ENCODE results near the gene SCAF4. TPM values are rescaled to one million over a fixed set of nuclear protein-coding genes. Genes with fewer than 3 reads are reported as not detected.

The SCAF4 gene
- polyA plus RNA-seq, 1 of the 3 experiments (the other 2 are of a cell fraction): 8.5 TPM

DNA sequence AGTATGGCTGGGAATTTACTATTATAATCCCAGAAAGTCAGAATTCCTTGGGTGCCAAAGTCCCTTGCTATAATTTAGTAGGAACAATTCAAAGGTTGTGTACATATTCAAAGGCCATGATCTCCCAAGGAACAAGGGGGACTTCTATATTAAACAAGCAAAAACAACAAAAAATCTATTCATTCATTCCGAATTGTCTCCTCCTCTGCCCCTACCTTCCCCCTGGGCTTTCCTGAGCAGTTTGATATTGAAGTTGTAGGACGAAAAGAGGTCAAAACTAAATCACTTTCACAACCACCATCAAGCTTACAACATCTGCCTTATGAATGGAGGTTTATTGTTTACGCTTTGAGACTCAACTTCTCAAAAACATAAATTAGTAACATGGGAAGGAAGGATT lies 107.7 kb downstream of the SCAF4 start:
- no peaks in the 10 kb centered on the region for H3F3A ChIP-seq (replicated peaks; ENCODE audit: insufficient read depth)
- ChIA-PET CTCF (interaction anchor here (1.5 kb wide), 1 partner anchor 20 kb away, joined by 5 read pairs; no protein-coding TSS in a partner anchor), POLR2A (no interaction called here)
- WGBS (ENCODE audit: low lambda C conversion rate): 70% methylated on average over 3 of the region's 3 CpGs
- H3K9me2 ChIP-seq: no peaks in the 10 kb centered on the region
- no peak for DNase-seq
- no peaks in the 10 kb centered on the region for H4K20me1 ChIP-seq (ENCODE audit: insufficient read depth)
- H3K36me3 ChIP-seq (replicated peaks in 1 of 2; ENCODE audit: control insufficient read depth in 1 of 2, insufficient read depth in 2 of 2, low read length in 1 of 2): no peaks in the 10 kb centered on the region
- H3K27me3 ChIP-seq (ENCODE audit: insufficient read depth): no peaks in the 10 kb centered on the region
- H3K9ac ChIP-seq: no peak overlapping the region
- no peaks in the 10 kb centered on the region for H3K79me2 ChIP-seq (ENCODE audit: insufficient read depth)
- H2AFZ ChIP-seq (ENCODE audit: low read depth): no peak overlapping the region
- H3K27ac ChIP-seq (ENCODE audit: low read depth in 2 of 2, low read length in 1 of 2): no peak overlapping the region
- no peaks in the 10 kb centered on the region; a peak in 1 of 4 replicates for H3K4me1 ChIP-seq (ENCODE audit: control insufficient read depth in 1 of 2, insufficient read depth in 2 of 2, low read depth in 1 of 2, low read length in 1 of 2)
- H3K9me3 ChIP-seq: no peaks in the 10 kb centered on the region
- no peak overlapping the region for H3K4me3 ChIP-seq (ENCODE audit: low read depth in 2 of 2, low read length in 1 of 2)
- H3K4me2 ChIP-seq: no peak overlapping the region
- TF ChIP-seq FOXJ3 (CRISPR knock-in tag; IDR thresholded peaks at IDR 0.05) (no peak), FOXM1 (IDR thresholded peaks at IDR 0.05; ENCODE audit: low read depth) (no peak), RAD21 (IDR thresholded peaks at IDR 0.05; ENCODE audit: low read length) (no peak), MEF2A (IDR thresholded peaks at IDR 0.05; ENCODE audit: borderline replicate concordance, low read depth) (no peak), TCF12 (IDR thresholded peaks at IDR 0.05) (no peak), GATA2 (CRISPR knock-in tag; IDR thresholded peaks at IDR 0.05) (no peak), EP300 (IDR thresholded peaks at IDR 0.05; ENCODE audit: borderline replicate concordance in 1 of 2, low read depth in 1 of 2, low read length in 1 of 2) (no peak)
- TF ChIP-seq, protein P1, sequence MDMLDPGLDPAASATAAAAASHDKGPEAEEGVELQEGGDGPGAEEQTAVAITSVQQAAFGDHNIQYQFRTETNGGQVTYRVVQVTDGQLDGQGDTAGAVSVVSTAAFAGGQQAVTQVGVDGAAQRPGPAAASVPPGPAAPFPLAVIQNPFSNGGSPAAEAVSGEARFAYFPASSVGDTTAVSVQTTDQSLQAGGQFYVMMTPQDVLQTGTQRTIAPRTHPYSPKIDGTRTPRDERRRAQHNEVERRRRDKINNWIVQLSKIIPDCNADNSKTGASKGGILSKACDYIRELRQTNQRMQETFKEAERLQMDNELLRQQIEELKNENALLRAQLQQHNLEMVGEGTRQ (IDR thresholded peaks at IDR 0.05; ENCODE audit: borderline replicate concordance, low read depth, low read length): no peak

DNA sequence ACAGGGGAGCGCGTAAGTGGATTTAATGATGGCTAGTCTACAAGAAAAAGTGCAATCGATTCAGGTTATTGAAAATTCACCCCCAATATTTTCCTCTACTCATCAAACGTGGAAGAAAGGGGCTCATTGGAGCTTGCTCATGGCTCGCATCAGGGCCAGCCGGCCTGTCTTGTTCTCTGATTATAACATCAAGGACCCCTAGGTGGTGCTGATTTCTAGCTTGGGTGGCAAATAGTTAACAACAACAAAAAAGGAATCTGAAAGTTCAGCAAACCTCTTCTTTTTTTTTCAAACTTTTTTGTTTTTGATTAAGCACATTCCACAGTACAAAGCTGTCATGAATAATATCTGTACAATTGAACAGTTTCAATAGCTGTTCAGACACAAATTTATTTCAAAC lies 108.3 kb downstream of the SCAF4 start:
- Histone ChIP-seq H3K36me3 (replicated peaks in 1 of 2; ENCODE audit: control insufficient read depth in 1 of 2, insufficient read depth in 2 of 2, low read length in 1 of 2) (no peaks in the 10 kb centered on the region), H4K20me1 (ENCODE audit: insufficient read depth) (no peaks in the 10 kb centered on the region), H3F3A (replicated peaks; ENCODE audit: insufficient read depth) (no peaks in the 10 kb centered on the region), H3K4me1 (ENCODE audit: control insufficient read depth in 1 of 2, insufficient read depth in 2 of 2, low read depth in 1 of 2, low read length in 1 of 2) (no peaks in the 10 kb centered on the region), H3K4me2 (no peak overlapping the region), H3K4me3 (ENCODE audit: low read depth in 2 of 2, low read length in 1 of 2) (no peak overlapping the region), H3K9me3 (no peaks in the 10 kb centered on the region), H3K9me2 (no peaks in the 10 kb centered on the region), H3K27me3 (ENCODE audit: insufficient read depth) (no peaks in the 10 kb centered on the region), H2AFZ (ENCODE audit: low read depth) (no peak overlapping the region), H3K79me2 (ENCODE audit: insufficient read depth) (no peaks in the 10 kb centered on the region), H3K9ac (no peak overlapping the region), H3K27ac (ENCODE audit: low read depth in 2 of 2, low read length in 1 of 2) (no peak overlapping the region)
- CTCF ChIA-PET: interaction anchor here (1.0 to 1.5 kb wide), 3 partner anchors 10 to 65 kb away, joined by 3 to 5 read pairs (median 3); no protein-coding TSS in a partner anchor
- TF ChIP-seq, protein P2, sequence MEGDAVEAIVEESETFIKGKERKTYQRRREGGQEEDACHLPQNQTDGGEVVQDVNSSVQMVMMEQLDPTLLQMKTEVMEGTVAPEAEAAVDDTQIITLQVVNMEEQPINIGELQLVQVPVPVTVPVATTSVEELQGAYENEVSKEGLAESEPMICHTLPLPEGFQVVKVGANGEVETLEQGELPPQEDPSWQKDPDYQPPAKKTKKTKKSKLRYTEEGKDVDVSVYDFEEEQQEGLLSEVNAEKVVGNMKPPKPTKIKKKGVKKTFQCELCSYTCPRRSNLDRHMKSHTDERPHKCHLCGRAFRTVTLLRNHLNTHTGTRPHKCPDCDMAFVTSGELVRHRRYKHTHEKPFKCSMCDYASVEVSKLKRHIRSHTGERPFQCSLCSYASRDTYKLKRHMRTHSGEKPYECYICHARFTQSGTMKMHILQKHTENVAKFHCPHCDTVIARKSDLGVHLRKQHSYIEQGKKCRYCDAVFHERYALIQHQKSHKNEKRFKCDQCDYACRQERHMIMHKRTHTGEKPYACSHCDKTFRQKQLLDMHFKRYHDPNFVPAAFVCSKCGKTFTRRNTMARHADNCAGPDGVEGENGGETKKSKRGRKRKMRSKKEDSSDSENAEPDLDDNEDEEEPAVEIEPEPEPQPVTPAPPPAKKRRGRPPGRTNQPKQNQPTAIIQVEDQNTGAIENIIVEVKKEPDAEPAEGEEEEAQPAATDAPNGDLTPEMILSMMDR (IDR thresholded peaks at IDR 0.05): peak; percentile 34
- TF ChIP-seq TEAD4 (IDR thresholded peaks at IDR 0.05; ENCODE audit: borderline replicate concordance, insufficient read depth) (no peak), FOSL2 (IDR thresholded peaks at IDR 0.05; ENCODE audit: borderline replicate concordance, low read depth) (no peak), SIN3A (IDR thresholded peaks at IDR 0.05; ENCODE audit: borderline replicate concordance, low read depth, low read length) (no peak), FOXM1 (IDR thresholded peaks at IDR 0.05; ENCODE audit: low read depth) (no peak)
- 84% methylated on average over 6 of the region's 6 CpGs for WGBS (ENCODE audit: low lambda C conversion rate)
- no peak for DNase-seq
- POLR2A ChIA-PET: no interaction called here

All from SK-N-SH (cell line).